H9 (cell line): Measurements from ENCODE around the gene EPB41L4A. TPM values are rescaled to one million over a fixed set of nuclear protein-coding genes. Genes with fewer than 3 reads are reported as not detected.

ENCODE experiments used
- DNase-seq: peaks from one replicate; pipeline ENCODE4 v3.0.0-alpha.2; 2017
- H2AFZ ChIP-seq: one replicate; pipeline ENCODE4 v1.6.1; 2013; ENCODE audit warnings: mild to moderate bottlenecking, low read length, control low read depth, moderate library complexity
- H2AK5ac ChIP-seq: 2 replicates; pipeline ENCODE4 v1.6.1; 2013; ENCODE audit warnings: low read length, control low read depth, mixed read lengths; ENCODE audit not compliant: insufficient read length
- H2BK120ac ChIP-seq: one replicate; pipeline ENCODE4 v1.6.1; 2013; ENCODE audit warnings: low read depth, mild to moderate bottlenecking, low read length, control low read depth, inconsistent platforms; ENCODE audit not compliant: poor library complexity, severe bottlenecking
- H2BK12ac ChIP-seq: 2 replicates; pipeline ENCODE4 v1.6.1; 2013; ENCODE audit warnings: low read length, control low read depth, mixed read lengths, low read depth; ENCODE audit not compliant: insufficient read length
- H2BK15ac ChIP-seq: 2 replicates; pipeline ENCODE4 v1.6.1; 2013; ENCODE audit warnings: low read depth, low read length, control low read depth
- H2BK20ac ChIP-seq: one replicate; pipeline ENCODE4 v1.6.1; 2013; ENCODE audit warnings: low read depth, mild to moderate bottlenecking, low read length, control low read depth, inconsistent platforms; ENCODE audit not compliant: poor library complexity, severe bottlenecking
- H2BK5ac ChIP-seq: 2 replicates; pipeline ENCODE4 v1.6.1; 2013; ENCODE audit warnings: low read length, control low read depth, mixed read lengths; ENCODE audit not compliant: insufficient read length
- H3K14ac ChIP-seq: 2 replicates; pipeline ENCODE4 v1.6.1; 2013; ENCODE audit warnings: low read length, control low read depth; ENCODE audit not compliant: insufficient read depth
- H3K18ac ChIP-seq: 2 replicates; pipeline ENCODE4 v1.6.1; 2013; ENCODE audit warnings: low read depth, mild to moderate bottlenecking, mixed read lengths, low read length, control low read depth; ENCODE audit not compliant: insufficient read length
- H3K23ac ChIP-seq: 2 replicates; pipeline ENCODE4 v1.6.1; 2013; ENCODE audit warnings: low read length, control low read depth, mixed read lengths, low read depth; ENCODE audit not compliant: insufficient read length
- H3K23me2 ChIP-seq: 2 replicates; pipeline ENCODE4 v1.6.1; 2013; ENCODE audit warnings: low read depth, mild to moderate bottlenecking, mixed read lengths, low read length, control low read depth; ENCODE audit not compliant: insufficient read length, poor library complexity, severe bottlenecking
- H3K27ac ChIP-seq: 2 replicates; pipeline ENCODE4 v1.5.1; 2013; ENCODE audit warnings: low read length, control low read depth, mixed read lengths, low read depth; ENCODE audit not compliant: insufficient read length
- H3K27me3 ChIP-seq: 2 replicates; pipeline ENCODE4 v1.6.1; 2013; ENCODE audit warnings: low read length, control low read depth, inconsistent platforms; ENCODE audit not compliant: insufficient read depth
- H3K4ac ChIP-seq: 2 replicates; pipeline ENCODE4 v1.6.1; 2013; ENCODE audit warnings: low read depth, mild to moderate bottlenecking, control low read depth, inconsistent platforms, low read length, moderate library complexity
- H3K4me1 ChIP-seq: 2 replicates; pipeline ENCODE4 v1.6.1; 2013; ENCODE audit warnings: low read length, control low read depth, inconsistent platforms; ENCODE audit not compliant: insufficient read depth
- H3K4me2 ChIP-seq: 2 replicates; pipeline ENCODE4 v1.6.1; 2013; ENCODE audit warnings: low read length, control low read depth, mixed read lengths; ENCODE audit not compliant: insufficient read length, insufficient read depth
- H3K56ac ChIP-seq: 2 replicates; pipeline ENCODE4 v1.6.1; 2013; ENCODE audit warnings: low read depth, mild to moderate bottlenecking, mixed read lengths, low read length, control low read depth; ENCODE audit not compliant: insufficient read length
- H3K79me1 ChIP-seq: 2 replicates; pipeline ENCODE4 v1.6.1; 2013; ENCODE audit warnings: low read depth, mild to moderate bottlenecking, moderate library complexity, low read length, control low read depth, inconsistent platforms; ENCODE audit not compliant: insufficient read depth, poor library complexity, severe bottlenecking
- H3K79me2 ChIP-seq: 2 replicates; pipeline ENCODE4 v1.6.1; 2013; ENCODE audit warnings: low read length, control low read depth, inconsistent platforms; ENCODE audit not compliant: insufficient read depth
- H3K9ac ChIP-seq: 2 replicates; pipeline ENCODE4 v1.6.1; 2013; ENCODE audit warnings: low read length, control low read depth, mixed read lengths; ENCODE audit not compliant: insufficient read length; ENCODE audit errors: extremely low read depth
- H3K9me3 ChIP-seq: one replicate; pipeline ENCODE4 v1.6.1; 2013; ENCODE audit warnings: low read depth, low read length, inconsistent platforms; ENCODE audit not compliant: control insufficient read depth
- H3T11ph ChIP-seq: one replicate; pipeline ENCODE4 v1.6.1; 2013; ENCODE audit warnings: mild to moderate bottlenecking, low read length, control low read depth, inconsistent platforms
- H4K20me1 ChIP-seq: one replicate; pipeline ENCODE4 v1.6.1; 2013; ENCODE audit not compliant: control insufficient read depth, insufficient read length, insufficient read depth
- H4K5ac ChIP-seq: 2 replicates; pipeline ENCODE4 v1.6.1; 2013; ENCODE audit warnings: low read depth, mild to moderate bottlenecking, mixed read lengths, low read length, control low read depth; ENCODE audit not compliant: insufficient read length
- H4K8ac ChIP-seq: replicated peaks from 2 replicates; pipeline ENCODE4 v1.6.1; 2013; ENCODE audit warnings: low read length, control low read depth, mixed read lengths, low read depth; ENCODE audit not compliant: insufficient read length
- H4K91ac ChIP-seq: 2 replicates; pipeline ENCODE4 v1.6.1; 2013; ENCODE audit warnings: low read depth, mild to moderate bottlenecking, moderate library complexity, mixed read lengths, low read length, control low read depth; ENCODE audit not compliant: insufficient read length
- H3K27ac Mint-ChIP-seq, 3 experiments: 2 replicates in 2 of 3; 3 replicates in 1 of 3; pipeline ENCODE4 v1.8.0; 2020 to 2021; ENCODE audit warnings: mixed read lengths in 3 of 3, mild to moderate bottlenecking in 1 of 3, moderate library complexity in 1 of 3
- H3K27me3 Mint-ChIP-seq: 2 replicates; pipeline ENCODE4 v1.8.0; 2021; ENCODE audit warnings: low read depth, mild to moderate bottlenecking, moderate library complexity, mixed read lengths
- H3K36me3 Mint-ChIP-seq, 3 experiments: 2 replicates in 2 of 3; 3 replicates in 1 of 3; pipeline ENCODE4 v1.8.0; 2020 to 2021; ENCODE audit warnings: low read depth in 3 of 3, mixed read lengths in 3 of 3; ENCODE audit not compliant: insufficient read depth in 1 of 3
- H3K4me1 Mint-ChIP-seq, 2 experiments: 2 replicates each; pipeline ENCODE4 v1.8.0; 2020; ENCODE audit warnings: mixed read lengths in 2 of 2
- H3K4me3 Mint-ChIP-seq, 2 experiments: 2 replicates in 1 of 2; 3 replicates in 1 of 2; pipeline ENCODE4 v1.8.0; 2020 to 2021; ENCODE audit warnings: mild to moderate bottlenecking in 2 of 2, mixed read lengths in 2 of 2, moderate library complexity in 1 of 2
- H3K9me3 Mint-ChIP-seq, 2 experiments: 2 replicates in 1 of 2; 3 replicates in 1 of 2; pipeline ENCODE4 v1.8.0; 2020; ENCODE audit warnings: mild to moderate bottlenecking in 2 of 2, mixed read lengths in 2 of 2, moderate library complexity in 1 of 2
- CTCF ChIP-seq: fragments of 200-600 bp; sonication (generic); conservative IDR thresholded peaks from 3 replicates; pipeline ENCODE4 v1.8.0; 2021; ENCODE audit warnings: antibody characterized with exemption, mild to moderate bottlenecking
- WGBS: extraction: QIAGEN DNeasy Blood & Tissue Kit; methylation state at CpG from one replicate; pipeline ENCODE4 v1.1.7; 2013; ENCODE audit warnings: missing lambda C conversion rate, low lambda C conversion rate, mixed read lengths; ENCODE audit not compliant: insufficient read length; ENCODE audit errors: extremely low coverage; 5-methylcytosine and 5-hydroxymethylcytosine counted together
- total RNA-seq: library from RNA; stranded (reverse); gene quantifications from 2 replicates; pipeline ENCODE4 v1.2.1, GENCODE V29; 2021

Gene EPB41L4A
- total RNA-seq, 1 experiment from 2014 or later: 4.9 TPM

DNA sequence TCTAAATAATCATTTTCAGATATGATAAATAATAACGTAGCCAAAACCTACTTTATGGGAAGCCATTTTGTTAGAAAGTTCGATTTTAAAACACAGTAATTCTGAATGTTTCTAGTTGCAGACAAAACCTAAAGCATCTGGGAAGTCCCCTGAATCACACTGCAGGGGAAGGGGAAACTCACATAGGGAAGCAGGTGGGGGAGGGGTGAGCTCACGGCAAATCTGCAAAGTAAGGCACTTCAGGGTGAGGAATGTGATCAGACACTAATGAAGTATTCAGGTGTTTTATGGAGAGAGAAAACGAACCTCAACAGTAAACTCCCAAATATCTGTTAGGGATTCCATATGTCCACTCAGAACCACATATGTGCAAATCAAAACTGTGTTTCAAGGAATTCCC is 70.7 kb downstream of the EPB41L4A start:
- Histone ChIP-seq H4K8ac (no peak overlapping the region), H3K56ac (no peak overlapping the region), H2BK15ac (no peak overlapping the region), H2BK5ac (no peak overlapping the region), H3K79me1 (no peaks in the 10 kb centered on the region), H4K91ac (no peak overlapping the region), H3K23ac (no peak overlapping the region), H3T11ph (no peak overlapping the region), H2AK5ac (no peak overlapping the region), H3K4ac (no peak overlapping the region), H2BK12ac (no peak overlapping the region), H3K27me3 (no peaks in the 10 kb centered on the region), H2BK120ac (no peak overlapping the region), H3K9me3 (no peaks in the 10 kb centered on the region), H3K18ac (no peak overlapping the region), H3K4me2 (no peak overlapping the region), H4K5ac (no peak overlapping the region), H3K79me2 (no peaks in the 10 kb centered on the region), H2AFZ (no peak overlapping the region), H4K20me1 (no peaks in the 10 kb centered on the region), H3K27ac (no peak overlapping the region), H2BK20ac (no peak overlapping the region), H3K4me1 (peaks cover 10% of the 10 kb centered on the region; the same call in 1 of the 2 replicates), H3K14ac (no peak overlapping the region), H3K9ac (no peak overlapping the region), H3K23me2 (no peaks in the 10 kb centered on the region)
- Mint-ChIP-seq H3K27ac (no peak overlapping the region), H3K4me3 (no peak overlapping the region), H3K4me1 (peaks cover 2% of the 10 kb centered on the region in 2 experiments; a peak in 2 of 4 replicates), H3K36me3 (no peaks in the 10 kb centered on the region; a peak in 1 of 7 replicates), H3K9me3 (no peaks in the 10 kb centered on the region), H3K27me3 (no peaks in the 10 kb centered on the region)
- DNase-seq: no peak
- no CpG with 5 or more reads among the region's 4 CpGs for WGBS
- TF ChIP-seq CTCF: no peak
